Measurements from ENCODE around the gene IGF2BP3. TPM values are rescaled to one million over a fixed set of nuclear protein-coding genes. Genes with fewer than 3 reads are reported as not detected.

Gene IGF2BP3
- total RNA-seq, 1 donor from 2014 or later, result 47.0 TPM

GRCh38 chr7:23456093-23456492 lies 14.2 kb downstream of the IGF2BP3 start:
- no peak overlapping the region for H3K27ac Mint-ChIP-seq (ENCODE audit: unreplicated experiment)
- peaks cover 4% of the 10 kb centered on the region for H3K9me3 Mint-ChIP-seq (ENCODE audit: unreplicated experiment)
- peaks cover 11% of the 10 kb centered on the region for H3K4me1 Mint-ChIP-seq (ENCODE audit: low read depth, unreplicated experiment)
- peak overlapping the region; percentile 49 for H3K4me3 Mint-ChIP-seq (ENCODE audit: unreplicated experiment)
- TF ChIP-seq CTCF (IDR thresholded peaks at IDR 0.05; ENCODE audit: partially characterized antibody, unreplicated experiment), result no peak
- H3K36me3 Mint-ChIP-seq (ENCODE audit: unreplicated experiment), result peaks cover 2% of the 10 kb centered on the region
- DNase-seq, result no peak
- H3K27me3 Mint-ChIP-seq (ENCODE audit: unreplicated experiment), result peaks cover 1% of the 10 kb centered on the region

GRCh38 chr7:23454881-23455526 lies 15.3 kb downstream of the IGF2BP3 start:
- Mint-ChIP-seq H3K27ac (ENCODE audit: unreplicated experiment) (peak overlapping the region; percentile 80), H3K4me3 (ENCODE audit: unreplicated experiment) (peak overlapping the region; percentile 53), H3K9me3 (ENCODE audit: unreplicated experiment) (peaks cover 4% of the 10 kb centered on the region), H3K36me3 (ENCODE audit: unreplicated experiment) (no peaks in the 10 kb centered on the region), H3K27me3 (ENCODE audit: unreplicated experiment) (no peaks in the 10 kb centered on the region), H3K4me1 (ENCODE audit: low read depth, unreplicated experiment) (peaks cover 11% of the 10 kb centered on the region)
- TF ChIP-seq CTCF (IDR thresholded peaks at IDR 0.05; ENCODE audit: partially characterized antibody, unreplicated experiment), result no peak
- DNase-seq, result peak; percentile 28

- no peak overlapping the region for H3K27ac Mint-ChIP-seq (ENCODE audit: unreplicated experiment)
- peaks cover 6% of the 10 kb centered on the region for H3K9me3 Mint-ChIP-seq (ENCODE audit: unreplicated experiment)
- TF ChIP-seq CTCF (IDR thresholded peaks at IDR 0.05; ENCODE audit: partially characterized antibody, unreplicated experiment), result no peak
- H3K4me3 Mint-ChIP-seq (ENCODE audit: unreplicated experiment), result no peak overlapping the region
- no peak for DNase-seq
- peaks cover 9% of the 10 kb centered on the region for H3K4me1 Mint-ChIP-seq (ENCODE audit: low read depth, unreplicated experiment)
- no peaks in the 10 kb centered on the region for H3K36me3 Mint-ChIP-seq (ENCODE audit: unreplicated experiment)
- no peaks in the 10 kb centered on the region for H3K27me3 Mint-ChIP-seq (ENCODE audit: unreplicated experiment)
Measured at GRCh38 chr7:23450518-23450917, 19.8 kb downstream of the IGF2BP3 start.

GRCh38 chr7:23449941-23450340 lies 20.4 kb downstream of the IGF2BP3 start:
- Mint-ChIP-seq H3K4me1 (ENCODE audit: low read depth, unreplicated experiment) (peaks cover 4% of the 10 kb centered on the region), H3K27ac (ENCODE audit: unreplicated experiment) (no peak overlapping the region), H3K36me3 (ENCODE audit: unreplicated experiment) (no peaks in the 10 kb centered on the region), H3K9me3 (ENCODE audit: unreplicated experiment) (peaks cover 1% of the 10 kb centered on the region), H3K27me3 (ENCODE audit: unreplicated experiment) (no peaks in the 10 kb centered on the region), H3K4me3 (ENCODE audit: unreplicated experiment) (no peak overlapping the region)
- no peak for DNase-seq
- TF ChIP-seq CTCF (IDR thresholded peaks at IDR 0.05; ENCODE audit: partially characterized antibody, unreplicated experiment), result no peak

GRCh38 chr7:23445326-23445725 lies 25.0 kb downstream of the IGF2BP3 start:
- no peak overlapping the region for H3K27ac Mint-ChIP-seq (ENCODE audit: unreplicated experiment)

More at GRCh38 chr7:23445326-23445725, 25.0 kb downstream of the IGF2BP3 start:
- Mint-ChIP-seq H3K4me3 (ENCODE audit: unreplicated experiment) (no peak overlapping the region), H3K27me3 (ENCODE audit: unreplicated experiment) (no peaks in the 10 kb centered on the region), H3K36me3 (ENCODE audit: unreplicated experiment) (no peaks in the 10 kb centered on the region), H3K4me1 (ENCODE audit: low read depth, unreplicated experiment) (no peaks in the 10 kb centered on the region), H3K9me3 (ENCODE audit: unreplicated experiment) (peaks cover 1% of the 10 kb centered on the region)
- DNase-seq, result no peak
- TF ChIP-seq CTCF (IDR thresholded peaks at IDR 0.05; ENCODE audit: partially characterized antibody, unreplicated experiment), result no peak

Measured in glutamatergic neuron (in vitro differentiated cells).